GM19193 (cell line): ENCODE measurements around the gene MYO7B.

ENCODE experiments used
- POLR2A ChIP-seq: IDR thresholded peaks from 4 replicates; pipeline ENCODE4 v1.6.1; 2011; ENCODE audit not compliant: insufficient read depth, insufficient read length; ENCODE audit errors: extremely low read depth

Gene MYO7B

DNA sequence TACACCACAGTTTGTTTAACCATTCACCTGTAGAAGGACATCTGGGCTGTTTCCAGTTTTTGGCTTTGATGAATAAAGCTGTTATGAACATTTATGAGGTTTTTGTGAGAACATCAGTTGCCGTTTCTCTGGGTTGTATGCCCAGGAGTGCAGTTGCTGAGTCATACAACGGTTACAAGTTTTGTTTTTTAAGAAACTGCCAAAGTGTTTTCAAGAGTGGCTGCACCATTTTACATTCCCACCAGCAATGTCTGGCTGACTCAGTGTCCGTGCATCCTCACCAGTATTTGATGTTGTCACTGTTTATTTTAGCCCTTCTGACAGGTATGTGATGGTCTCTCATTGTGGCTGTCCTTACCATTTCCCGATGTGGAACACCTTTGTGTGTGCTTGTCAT is 62.5 kb downstream of the MYO7B start:
- TF ChIP-seq POLR2A: no peak

DNA sequence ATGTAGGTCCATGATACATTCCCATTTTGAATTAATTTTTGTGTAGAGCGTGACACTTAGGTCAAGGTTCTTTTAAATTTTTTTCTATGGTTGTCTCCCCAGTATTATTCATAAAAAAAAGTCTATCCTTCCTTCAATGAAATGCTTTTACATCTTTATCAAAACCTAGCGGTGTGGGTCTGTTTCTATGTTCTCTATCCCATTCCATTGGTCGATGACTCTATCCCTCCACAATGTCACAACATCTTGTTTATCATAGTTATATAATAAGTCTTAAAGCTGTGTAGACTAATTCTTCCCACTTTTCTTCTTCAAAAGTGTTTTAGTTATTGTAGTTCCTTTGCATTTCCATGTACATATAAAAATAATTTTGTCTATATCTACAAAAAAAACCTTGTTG is 63.2 kb downstream of the MYO7B start:
- no peak for TF ChIP-seq POLR2A

DNA sequence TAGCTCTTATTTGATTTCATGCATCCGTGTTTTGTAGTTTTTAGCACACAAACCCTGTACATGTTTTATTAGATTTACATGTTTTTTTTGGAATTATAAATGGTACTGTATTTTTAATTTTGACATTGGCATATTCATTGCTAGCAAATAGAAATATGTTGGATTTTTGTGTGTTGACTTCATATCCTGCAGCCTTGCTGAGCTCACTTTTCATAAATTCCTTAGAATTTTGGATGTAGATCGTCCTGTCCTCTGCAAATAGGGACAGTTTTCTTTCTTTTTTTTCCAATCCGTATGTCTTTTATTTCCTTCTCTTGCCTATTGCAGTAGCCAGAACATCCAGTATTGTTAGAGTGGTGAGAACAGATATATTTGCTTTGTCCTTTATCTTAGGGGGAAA is 63.7 kb downstream of the MYO7B start:
- TF ChIP-seq POLR2A: no peak

DNA sequence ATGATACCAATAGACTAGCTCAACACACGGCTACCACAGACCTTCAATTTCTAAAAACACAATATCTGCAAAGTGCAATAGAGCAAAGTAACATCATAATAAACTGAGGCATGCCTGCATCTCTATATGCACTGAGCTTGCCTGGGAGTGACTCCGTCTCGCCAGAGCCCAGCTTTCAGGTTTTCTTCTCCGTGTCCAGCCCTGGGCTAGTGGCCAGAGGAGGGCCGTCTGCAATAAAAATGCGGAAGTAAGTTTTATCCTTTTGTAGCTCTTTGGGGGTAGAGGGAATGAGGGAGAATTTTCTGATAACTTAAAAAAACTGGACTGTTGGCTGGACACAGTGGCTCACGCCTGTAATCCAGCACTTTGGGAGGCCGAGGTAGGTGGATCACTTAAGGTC is 69.5 kb downstream of the MYO7B start:
- TF ChIP-seq POLR2A: no peak

DNA sequence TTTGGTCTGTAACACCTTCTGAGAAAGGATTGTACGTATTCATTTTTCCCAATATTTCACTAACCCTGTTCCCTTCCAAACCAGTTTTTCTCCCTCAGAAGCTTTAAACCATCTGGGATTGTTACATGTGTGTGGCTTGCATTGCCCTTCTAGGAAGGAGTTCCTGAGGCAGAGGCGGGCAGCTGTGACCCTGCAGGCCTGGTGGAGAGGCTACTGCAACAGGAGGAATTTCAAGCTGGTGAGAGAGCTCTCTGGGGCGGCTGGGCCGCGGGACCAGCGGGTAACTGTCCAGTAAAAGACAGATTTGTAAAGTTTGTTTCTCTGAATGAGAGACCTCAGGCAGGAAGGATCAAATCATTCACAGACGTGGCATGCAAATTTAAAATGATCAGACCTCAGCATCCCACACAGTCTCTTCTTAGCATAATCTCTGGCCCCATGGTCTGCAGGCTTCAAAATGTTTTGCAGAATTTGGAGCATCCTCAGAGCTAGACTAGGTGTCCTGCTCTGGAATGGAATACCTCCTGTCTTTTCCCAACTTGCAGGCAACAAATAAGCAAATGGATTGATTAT is 70.3 kb downstream of the MYO7B start:
- TF ChIP-seq POLR2A: no peak

DNA sequence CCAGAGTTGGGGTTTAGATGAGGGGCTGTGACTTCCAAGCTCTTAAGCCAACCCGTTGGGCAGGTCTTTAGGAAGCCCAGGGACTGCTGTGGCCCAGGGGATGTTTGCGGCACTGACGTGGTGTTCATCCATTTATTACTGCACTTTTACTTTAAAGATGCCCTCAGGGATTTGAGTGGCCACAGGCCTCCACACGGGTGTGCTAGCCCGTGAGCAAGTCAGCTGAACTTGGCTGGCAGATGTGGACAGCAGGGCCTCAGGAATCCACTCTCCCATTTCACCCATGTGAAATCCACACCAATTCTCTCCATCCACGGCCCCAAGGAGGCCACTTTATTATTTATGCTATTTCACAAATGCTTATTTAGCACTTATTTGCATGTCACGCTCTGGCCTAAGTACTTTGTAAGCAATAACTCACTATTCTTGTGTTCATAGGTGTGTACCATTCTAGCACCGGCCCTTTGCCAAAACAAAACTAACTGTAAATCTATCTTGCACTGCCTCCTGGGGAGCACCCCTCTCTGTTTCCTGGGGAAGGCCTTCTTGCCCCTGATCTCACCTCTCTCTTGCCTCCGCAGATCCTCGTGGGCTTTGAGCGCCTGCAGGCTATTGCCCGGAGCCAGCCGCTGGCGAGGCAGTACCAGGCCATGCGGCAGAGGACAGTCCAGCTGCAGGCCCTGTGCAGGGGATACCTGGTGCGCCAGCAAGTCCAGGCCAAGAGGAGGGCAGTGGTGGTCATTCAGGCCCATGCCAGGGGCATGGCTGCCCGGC is 71.3 kb downstream of the MYO7B start:
- no peak for TF ChIP-seq POLR2A

DNA sequence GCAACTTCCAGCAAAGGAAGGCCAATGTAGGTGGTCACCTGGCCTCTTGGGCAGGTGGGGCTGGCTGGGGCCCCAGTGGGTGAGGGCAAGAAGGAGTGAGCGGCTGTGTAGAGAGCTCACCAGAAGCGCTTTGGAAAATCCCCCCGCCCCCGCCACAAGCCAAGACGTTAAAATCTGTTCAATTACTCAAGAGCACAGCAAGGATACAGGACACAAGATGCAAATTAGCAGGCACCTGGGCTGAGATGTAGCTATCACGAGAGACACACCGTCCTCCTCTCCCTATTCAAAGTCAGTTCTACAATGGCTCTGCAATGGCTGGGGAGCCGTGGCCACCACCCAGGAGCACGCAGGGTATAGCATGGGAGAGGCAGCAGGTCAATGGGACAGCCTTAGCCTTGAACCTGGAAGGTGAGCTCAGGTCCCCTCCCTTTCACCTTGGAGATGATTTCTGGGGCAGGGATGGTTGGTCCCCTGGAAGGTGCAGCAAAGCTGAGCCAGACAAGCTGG is 72.0 kb downstream of the MYO7B start:
- no peak for TF ChIP-seq POLR2A

DNA sequence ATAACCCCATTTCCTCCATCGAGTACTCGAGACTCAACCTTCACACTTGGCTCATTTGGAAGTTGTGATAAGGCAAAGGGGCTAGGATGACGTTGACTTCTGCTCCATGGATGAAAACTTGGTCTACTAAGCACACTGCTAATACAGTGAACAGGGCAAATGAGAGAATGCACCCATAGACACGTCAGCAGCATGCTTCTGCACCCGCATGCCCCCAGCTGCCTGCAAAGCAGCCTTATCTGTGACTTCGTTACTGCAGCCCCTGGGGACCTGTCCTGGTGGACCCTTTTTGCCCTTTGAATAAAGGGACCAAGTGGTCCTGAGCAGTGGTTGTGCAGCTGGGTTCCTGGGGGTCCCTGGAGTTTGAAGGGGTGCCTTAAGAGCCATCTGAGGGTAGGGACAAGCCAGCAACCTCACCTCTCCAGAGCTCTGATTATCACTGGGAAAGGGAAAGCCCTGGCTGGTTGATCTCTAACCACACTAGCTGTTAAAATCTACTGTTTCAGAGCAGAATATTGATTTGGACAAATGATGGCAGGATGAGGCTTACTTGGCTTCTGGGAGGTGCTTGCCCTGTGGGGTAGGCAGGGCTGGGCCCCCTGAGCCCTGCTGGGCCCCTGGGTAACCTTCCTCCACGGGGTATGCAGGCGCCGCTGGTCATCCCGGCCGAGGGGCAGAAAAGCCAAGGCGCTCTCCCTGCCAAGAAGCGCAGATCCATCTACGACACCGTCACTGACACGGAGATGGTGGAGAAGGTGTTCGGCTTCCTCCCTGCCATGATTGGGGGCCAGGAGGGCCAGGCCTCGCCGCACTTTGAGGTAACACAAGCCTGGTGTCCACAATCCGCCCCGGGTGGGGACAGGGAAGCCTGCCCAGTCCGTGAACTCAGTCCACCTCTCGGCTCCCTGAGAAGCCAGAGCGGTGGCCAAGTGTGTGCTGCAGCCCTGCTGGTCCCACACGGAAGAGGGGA is 72.9 kb downstream of the MYO7B start:
- no peak for TF ChIP-seq POLR2A

DNA sequence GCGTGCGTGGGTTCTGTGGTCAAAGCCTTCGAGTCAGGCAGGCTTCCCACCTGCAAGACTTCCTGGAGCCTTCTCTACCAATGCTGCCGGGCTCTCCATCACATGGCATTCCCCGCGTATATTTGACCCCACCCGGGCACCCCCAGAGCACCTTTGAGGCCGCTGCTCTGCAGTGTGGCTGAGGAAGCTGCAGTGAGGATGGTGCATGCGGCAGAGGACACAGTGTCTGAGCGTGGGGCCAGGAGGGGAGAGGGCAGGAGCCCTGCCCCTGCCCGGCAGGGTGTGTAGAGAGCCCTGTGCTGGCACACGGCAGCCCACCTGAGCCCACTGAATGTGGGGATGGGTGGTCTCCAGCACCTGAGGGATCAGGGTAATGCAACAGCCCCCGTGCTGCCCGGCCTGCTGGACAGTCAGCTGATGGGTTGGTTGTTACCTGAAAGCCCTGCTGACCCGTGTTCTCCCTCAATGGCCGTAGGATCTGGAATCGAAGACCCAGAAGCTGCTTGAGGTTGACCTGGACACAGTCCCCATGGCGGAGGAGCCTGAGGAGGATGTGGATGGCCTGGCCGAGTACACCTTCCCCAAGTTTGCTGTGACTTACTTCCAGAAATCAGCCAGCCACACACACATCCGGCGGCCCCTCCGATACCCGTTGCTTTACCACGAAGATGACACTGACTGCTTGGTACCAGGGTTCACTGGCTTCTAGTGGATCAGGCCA is 73.7 kb downstream of the MYO7B start:
- no peak for TF ChIP-seq POLR2A

DNA sequence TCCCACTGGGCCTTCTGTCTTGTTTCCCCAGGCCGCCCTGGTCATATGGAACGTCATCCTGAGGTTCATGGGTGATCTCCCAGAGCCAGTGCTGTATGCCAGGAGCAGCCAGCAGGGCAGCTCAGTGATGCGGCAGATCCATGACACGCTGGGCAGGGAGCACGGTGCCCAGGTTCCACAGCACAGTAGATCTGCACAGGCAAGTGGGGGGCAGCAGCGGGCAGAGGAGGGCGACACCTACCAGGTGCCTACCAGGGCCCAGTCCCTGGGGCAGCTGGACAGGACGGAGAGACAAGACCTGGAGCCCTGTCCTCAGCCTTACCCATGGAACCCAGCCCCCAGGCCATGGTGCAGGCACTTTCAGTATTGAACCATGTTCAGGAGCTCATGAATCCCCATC is 74.3 kb downstream of the MYO7B start:
- no peak for TF ChIP-seq POLR2A

DNA sequence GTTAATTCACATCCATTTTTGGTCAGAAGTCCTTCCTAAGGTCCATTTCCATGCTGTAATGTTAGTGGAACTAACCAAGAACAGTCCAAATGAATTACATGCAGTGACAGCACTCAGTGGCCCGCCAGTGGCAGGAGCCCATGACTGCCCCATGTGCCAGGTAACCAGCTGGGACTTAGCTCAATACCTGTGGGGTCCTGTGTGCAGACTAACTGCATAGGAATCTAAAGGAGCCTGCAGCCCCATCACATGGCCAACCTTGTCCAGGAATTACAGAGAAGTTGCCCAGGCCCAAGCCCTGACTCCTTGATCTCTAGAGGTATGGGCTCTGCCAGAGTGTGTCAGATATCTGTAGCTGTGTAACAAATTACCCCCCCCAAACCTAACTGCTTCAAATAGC is 75.1 kb downstream of the MYO7B start:
- no peak for TF ChIP-seq POLR2A

DNA sequence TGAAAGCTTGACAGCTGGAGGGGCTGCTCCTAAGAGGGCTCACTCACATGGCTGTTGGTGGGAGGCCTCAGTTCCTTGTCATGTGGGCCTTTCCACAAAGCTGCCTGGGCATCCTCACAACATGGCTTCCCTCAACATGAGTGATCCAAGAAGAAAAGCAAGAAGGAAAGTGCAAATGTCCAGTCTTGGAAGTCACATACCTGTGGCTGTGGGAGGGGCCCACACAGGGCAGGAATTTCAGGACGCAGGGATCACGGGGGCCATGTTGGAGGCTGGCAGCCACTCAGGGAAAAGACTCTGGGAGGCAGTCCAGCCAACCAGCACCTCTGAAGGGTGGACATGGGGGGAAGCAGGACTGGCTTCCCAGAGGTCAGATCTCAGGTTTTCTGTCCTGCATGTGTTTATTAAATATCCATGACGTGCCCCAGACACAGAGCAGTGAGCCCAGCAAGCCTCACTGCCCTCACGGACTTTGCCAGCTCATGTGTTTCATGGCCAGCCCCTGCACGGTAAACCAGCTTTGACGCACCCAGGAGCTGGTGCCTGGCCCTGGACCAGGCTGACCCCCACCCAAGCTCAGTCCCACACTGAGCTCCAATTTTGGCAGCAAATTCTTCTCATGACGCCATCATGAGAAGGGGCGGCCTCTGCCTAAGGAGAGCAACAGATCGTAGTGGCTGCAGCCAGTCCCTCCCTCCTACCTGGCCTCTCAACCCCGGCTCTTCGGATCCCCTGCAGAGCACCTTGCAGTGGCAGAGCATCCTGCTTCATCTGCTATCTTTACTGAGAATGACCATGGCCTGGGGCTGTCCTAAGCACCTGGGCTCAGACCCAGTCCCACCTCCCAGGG is 75.8 kb downstream of the MYO7B start:
- TF ChIP-seq POLR2A: no peak

DNA sequence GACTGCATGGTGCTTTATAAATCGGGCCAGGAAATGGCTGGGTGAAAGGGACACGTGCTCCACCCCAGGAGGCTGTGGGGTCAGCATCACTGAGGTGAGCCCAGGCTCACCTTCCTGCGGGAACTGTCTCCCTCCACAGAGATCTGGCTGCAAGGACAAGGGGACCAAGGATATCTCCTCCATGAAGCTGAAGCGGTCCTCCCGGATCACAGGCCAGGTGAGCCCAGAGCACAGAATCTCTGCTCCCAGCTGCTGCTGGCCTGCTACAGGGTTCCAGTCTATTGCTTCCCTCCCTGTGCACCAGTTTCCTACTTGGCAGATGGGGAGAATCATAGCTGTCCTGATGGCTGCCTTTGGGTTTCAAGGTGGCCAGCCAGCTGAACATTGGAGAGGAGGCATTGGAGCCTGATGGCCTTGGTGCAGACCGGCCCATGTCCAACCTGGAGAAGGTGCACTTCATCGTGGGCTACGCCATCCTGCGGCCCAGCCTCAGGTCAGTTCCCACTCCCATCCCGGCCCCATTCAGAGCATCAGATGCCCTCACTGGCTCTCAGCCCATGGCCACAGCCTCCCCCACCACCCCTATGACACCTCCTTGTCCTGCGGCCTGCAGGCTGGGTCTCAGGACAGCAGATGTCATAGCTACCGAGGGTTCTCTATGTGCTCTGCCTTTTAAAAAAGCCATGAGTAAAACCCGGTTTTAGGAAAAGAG is 76.8 kb downstream of the MYO7B start:
- TF ChIP-seq POLR2A: no peak

DNA sequence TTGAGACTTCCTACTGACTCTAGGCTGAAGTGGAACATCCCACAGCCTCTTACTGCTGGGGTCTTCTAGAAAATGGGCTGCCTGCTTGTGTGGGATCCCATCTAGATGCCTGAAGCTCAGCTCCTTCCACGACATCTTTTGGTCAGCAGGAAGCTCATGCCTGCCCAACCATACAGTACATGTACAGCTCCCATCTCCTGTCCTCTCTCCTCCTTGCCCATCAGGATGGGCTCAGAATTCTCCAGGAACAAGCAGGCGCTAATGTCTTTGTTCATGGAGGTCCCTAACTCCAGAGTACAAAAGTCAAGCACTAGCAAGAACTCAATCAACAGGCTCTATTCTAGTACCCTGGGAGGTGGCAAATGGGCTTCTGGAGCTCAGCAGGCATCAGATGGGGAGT is 78.8 kb downstream of the MYO7B start:
- TF ChIP-seq POLR2A: no peak

DNA sequence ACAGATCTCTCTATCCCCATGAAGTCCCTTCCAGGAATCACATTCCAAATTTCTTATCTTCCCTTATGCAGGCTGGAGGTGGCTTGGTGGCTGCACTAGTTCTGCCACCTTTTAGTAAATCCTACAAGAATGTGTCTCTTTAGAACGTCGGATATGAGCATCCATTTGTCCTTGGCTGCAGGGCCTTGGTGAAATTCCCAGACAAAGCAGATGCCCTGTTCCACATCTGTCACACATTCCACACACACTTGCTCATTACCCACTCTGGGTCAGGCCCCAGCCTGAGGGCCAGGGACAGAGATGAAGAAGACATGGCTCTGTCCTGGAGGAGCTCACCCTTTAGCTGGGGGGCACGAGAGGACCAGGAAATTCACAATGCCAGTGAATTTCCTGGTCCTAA is 79.2 kb downstream of the MYO7B start:
- no peak for TF ChIP-seq POLR2A
